ENCODE measurements around the gene METTL24.
"Not testable (repeated sequence)": the region's sequence is repeated elsewhere in the genome, so short reads cannot be mapped to it uniquely, and the experiment has no call there.

METTL24 gene

DNA sequence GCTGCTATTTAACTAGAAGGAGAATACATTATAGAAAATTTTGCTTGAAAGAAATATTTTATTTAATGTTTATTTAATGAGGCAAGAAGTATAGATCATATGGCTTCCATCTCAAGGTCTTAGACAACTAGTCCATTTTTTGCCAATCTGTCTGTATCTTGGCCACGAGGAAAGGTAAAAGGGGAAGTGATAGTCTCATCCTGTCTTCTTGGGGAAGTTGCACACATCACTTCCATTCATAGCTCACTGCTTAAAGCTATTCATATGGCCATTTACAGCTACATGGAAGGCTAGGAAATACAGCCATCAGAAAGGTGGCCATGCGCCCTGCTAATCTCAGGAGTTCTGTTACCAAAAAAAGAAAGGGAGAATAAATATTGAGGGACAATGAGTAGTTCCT lies 50.8 kb downstream of the METTL24 start:
- H3K27ac ChIP-seq, result no peak overlapping the region
- TF ChIP-seq, protein P1, sequence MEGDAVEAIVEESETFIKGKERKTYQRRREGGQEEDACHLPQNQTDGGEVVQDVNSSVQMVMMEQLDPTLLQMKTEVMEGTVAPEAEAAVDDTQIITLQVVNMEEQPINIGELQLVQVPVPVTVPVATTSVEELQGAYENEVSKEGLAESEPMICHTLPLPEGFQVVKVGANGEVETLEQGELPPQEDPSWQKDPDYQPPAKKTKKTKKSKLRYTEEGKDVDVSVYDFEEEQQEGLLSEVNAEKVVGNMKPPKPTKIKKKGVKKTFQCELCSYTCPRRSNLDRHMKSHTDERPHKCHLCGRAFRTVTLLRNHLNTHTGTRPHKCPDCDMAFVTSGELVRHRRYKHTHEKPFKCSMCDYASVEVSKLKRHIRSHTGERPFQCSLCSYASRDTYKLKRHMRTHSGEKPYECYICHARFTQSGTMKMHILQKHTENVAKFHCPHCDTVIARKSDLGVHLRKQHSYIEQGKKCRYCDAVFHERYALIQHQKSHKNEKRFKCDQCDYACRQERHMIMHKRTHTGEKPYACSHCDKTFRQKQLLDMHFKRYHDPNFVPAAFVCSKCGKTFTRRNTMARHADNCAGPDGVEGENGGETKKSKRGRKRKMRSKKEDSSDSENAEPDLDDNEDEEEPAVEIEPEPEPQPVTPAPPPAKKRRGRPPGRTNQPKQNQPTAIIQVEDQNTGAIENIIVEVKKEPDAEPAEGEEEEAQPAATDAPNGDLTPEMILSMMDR (IDR thresholded peaks at IDR 0.05), result no peak

DNA sequence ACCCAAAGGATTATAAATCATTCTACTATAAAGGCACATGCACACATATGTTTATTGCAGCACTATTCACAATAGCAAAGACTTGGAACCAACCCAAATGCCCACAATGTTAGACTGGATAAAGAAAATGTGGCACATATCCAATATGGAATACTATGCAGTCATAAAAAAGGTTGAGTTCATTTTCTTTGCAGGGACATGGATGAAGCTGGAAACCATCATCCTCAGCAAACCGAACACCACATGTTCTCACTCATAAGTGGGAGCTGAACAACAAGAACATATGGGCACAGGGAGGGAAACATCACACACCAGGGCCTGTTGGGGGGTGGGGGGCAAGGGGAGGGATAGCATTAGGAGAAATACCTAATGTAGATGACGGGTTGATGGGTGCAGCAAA lies 52.3 kb downstream of the METTL24 start:
- not testable (repeated sequence) for H3K27ac ChIP-seq

DNA sequence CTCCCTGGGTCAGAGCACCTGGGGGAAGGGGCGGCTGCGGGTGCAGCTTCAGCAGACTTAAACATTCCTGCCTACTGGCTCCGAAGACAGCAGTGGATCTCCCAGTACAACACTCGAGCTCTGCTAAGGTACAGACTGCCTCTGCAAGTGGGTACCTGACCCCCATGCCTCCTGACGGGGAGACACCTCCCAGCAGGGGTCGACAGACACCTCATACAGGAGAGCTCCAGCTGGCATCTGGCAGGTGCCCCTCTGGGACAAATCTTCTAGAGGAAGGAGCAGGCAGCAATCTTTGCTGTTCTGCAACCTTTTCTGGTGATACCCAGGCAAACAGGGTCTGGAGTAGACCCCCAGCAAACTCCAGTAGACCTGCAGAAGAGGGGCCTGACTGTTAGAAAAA lies 54.5 kb downstream of the METTL24 start:
- not testable (repeated sequence) for H3K27ac ChIP-seq

DNA sequence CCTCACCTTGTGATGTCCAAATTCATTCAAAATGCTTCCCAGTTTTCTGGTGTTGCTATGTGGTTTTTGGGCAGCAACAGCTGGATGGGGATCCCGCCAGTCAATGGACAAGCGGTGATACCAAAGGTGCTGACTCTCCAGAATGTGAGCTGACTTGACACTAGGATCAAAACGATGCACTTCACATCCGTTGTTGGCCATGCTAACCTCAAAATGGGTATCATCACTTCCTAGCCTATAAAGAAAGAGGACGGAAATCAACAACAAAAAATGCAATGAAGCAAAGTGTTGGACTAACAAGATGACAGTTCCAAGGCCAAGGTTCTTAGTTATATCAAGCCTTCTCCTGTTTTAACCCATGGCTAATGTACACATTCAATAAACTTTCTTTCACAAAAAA lies 59.2 kb downstream of the METTL24 start:
- TF ChIP-seq, protein P1 (IDR thresholded peaks at IDR 0.05), result no peak
- TF ChIP-seq ZFX (IDR thresholded peaks at IDR 0.05; ENCODE audit: borderline replicate concordance), result no peak
- no peak overlapping the region for H3K27ac ChIP-seq

DNA sequence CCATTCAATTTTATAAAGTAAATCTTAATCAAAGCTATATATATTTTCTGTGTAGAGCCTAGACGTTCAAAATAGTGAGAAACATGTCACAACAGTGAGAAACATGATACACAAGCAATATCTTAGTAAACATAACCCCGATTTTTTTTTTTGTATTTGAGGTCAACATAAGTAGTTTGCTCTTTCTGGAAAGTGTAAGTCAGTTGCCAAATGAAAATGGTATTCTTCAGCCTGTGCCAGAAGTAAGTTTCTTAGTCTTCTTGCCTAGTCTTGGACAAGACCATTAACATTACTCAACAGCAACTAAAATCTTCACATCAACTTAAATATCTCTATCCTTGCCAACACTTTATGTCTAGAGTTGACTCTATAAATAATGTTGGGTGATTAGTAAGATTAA lies 59.7 kb downstream of the METTL24 start:
- TF ChIP-seq ZFX (IDR thresholded peaks at IDR 0.05; ENCODE audit: borderline replicate concordance), result no peak
- TF ChIP-seq, protein P1 (IDR thresholded peaks at IDR 0.05), result no peak
- H3K27ac ChIP-seq, result no peak overlapping the region

DNA sequence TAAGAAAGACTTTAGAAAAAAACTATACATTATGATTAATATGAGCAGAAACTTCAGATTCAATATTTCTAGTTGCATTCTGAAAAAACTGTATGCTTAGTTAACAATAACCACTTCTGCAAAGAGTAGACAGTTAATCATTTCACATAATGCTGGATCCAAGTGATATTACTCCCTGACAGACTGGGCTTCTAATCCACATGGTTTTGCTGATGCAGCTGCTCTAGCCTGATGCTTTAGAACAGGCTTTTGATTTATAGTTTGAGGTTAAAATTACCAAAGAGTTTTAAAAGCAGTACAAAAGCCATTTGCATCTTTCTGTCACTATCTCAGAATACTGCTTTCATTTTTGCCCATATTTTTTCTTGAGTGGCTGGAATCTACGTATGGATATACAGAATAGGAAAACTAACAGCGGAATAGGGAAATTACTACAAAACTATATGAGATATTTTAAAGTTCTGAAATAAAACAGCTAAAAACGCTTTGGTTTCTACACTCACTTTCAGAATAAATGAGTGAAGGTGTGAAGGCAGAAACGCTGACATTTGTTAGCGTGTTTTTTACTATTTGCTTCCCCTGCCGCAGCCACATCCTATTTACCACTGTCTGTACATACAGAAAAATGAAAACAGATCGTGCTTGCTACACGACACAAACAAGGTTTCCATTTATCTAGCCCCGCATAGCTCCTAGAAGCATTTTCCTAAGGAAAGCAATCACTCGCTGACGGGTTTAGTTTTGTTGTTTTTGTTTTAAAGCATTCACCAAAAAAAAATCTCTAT lies 61.7 kb downstream of the METTL24 start:
- H3K27ac ChIP-seq, result no peak overlapping the region
- TF ChIP-seq, protein P1 (IDR thresholded peaks at IDR 0.05), result no peak
- no peak for TF ChIP-seq ZFX (IDR thresholded peaks at IDR 0.05; ENCODE audit: borderline replicate concordance)

DNA sequence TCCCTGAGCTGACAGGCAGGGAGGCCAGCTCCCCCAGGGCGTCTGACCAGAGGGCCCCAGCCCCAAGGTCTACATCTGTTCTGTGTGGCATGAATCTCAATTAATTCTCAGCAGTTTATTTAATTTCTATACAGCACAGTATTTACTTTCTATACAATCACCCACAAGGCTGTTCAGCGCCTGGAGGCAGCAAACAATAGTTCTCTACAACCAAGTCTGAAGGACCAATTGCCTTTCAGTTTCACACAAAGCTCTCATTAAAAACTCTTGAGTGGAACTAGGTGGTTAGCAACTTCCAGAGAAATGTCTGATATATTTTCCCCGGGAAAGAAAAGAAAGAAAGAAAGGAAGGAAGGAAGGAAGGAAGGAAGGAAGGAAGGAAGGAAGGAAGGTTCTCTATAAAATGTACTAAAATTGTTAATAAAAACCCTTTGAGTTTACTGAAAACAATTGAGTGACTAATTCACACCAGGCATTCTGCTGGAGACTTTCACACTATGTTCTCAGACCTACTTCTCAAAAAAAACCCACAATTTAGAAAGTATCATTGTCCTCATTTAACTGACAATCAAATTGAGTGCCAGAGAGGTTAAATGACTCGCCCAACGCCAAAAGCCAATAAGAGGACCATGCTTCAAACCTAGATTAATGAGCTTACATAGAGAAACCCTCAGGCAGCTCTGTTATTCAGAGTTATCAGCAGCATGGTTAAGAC lies 62.5 kb downstream of the METTL24 start:
- no peak for TF ChIP-seq ZFX (IDR thresholded peaks at IDR 0.05; ENCODE audit: borderline replicate concordance)
- TF ChIP-seq, protein P1 (IDR thresholded peaks at IDR 0.05), result no peak
- no peak overlapping the region for H3K27ac ChIP-seq

DNA sequence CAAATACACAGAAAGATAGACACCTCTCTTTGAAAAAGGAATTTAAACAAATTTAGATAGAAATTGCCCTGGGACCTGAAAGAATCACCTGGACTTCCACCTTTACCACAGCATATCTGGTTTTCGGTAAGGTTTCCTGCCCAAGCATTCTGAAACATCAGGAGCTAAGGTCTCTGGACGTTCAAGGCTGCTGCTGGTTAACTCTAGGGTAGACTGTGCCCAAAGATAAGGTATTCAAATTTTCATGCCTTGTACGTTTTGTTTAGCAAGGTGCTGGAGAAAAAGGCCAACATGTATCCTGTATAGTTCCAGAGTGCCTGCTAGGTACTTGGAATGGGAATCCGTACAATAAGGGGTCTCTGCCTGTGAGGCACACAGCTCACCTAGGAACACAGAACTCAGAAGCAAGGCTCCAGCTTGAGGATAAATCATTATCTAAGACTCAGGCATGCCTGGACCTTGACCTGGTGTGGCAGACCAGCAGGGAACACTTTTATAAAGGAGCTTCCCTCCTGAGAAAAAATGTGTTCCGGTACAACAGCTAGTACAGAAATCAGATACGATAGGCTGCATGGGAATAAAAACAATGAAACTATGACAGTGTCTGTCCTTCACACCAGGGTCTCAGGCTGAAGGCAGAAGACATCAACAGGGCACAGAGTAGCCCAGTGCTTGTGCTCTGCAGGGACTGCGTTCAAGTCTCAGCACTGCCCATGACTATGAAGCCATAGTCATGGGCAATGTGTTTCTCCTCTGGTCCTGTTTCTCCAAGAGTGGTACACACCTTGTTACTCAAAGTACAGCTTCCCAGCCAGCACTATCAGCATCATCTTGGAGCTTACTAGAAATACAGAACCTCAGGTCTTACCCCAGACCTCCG lies 70.4 kb downstream of the METTL24 start:
- no peak for TF ChIP-seq ZFX (IDR thresholded peaks at IDR 0.05; ENCODE audit: borderline replicate concordance)
- TF ChIP-seq, protein P1 (IDR thresholded peaks at IDR 0.05), result no peak
- no peak overlapping the region for H3K27ac ChIP-seq
